NCI-H226 (cell line): Measurements from ENCODE around the gene NRG2.
A peak's percentile ranks its signal among the peaks of the same experiment; 100 is the strongest.

Experiments used
- DNase-seq: peaks from one replicate; pipeline ENCODE4 v3.0.0-alpha.2; 2015

Gene NRG2

GRCh38 chr5:140004174-140004573, 38.9 kb downstream of the NRG2 start:
- DNase-seq: no peak

- no peak for DNase-seq
Measured at GRCh38 chr5:140003519-140003918, 39.6 kb downstream of the NRG2 start.

GRCh38 chr5:140000332-140000731, 42.8 kb downstream of the NRG2 start:
- no peak for DNase-seq

- no peak for DNase-seq
Measured at GRCh38 chr5:139998837-139999236, 44.3 kb downstream of the NRG2 start.

GRCh38 chr5:139997276-139997675, 45.8 kb downstream of the NRG2 start:
- no peak for DNase-seq

- DNase-seq: no peak
Measured at GRCh38 chr5:139995929-139996328, 47.2 kb downstream of the NRG2 start.

- DNase-seq: no peak
Measured at GRCh38 chr5:139994234-139994633, 48.9 kb downstream of the NRG2 start.

- peak; percentile 80 for DNase-seq
Measured at GRCh38 chr5:139985733-139986132, 57.4 kb downstream of the NRG2 start.

GRCh38 chr5:139985290-139985689, 57.8 kb downstream of the NRG2 start:
- DNase-seq: peak; percentile 24

GRCh38 chr5:139984816-139985215, 58.3 kb downstream of the NRG2 start:
- DNase-seq: no peak

GRCh38 chr5:139982975-139983240, 60.2 kb downstream of the NRG2 start:
- peak; percentile 51 for DNase-seq

GRCh38 chr5:139982157-139982974, 60.7 kb downstream of the NRG2 start:
- DNase-seq: no peak

GRCh38 chr5:139980765-139981164, 62.3 kb downstream of the NRG2 start:
- DNase-seq: no peak

GRCh38 chr5:139979943-139980342, 63.2 kb downstream of the NRG2 start:
- no peak for DNase-seq

GRCh38 chr5:139979518-139979917, 63.6 kb downstream of the NRG2 start:
- DNase-seq: no peak

- DNase-seq: no peak
Measured at GRCh38 chr5:139976703-139977102, 66.4 kb downstream of the NRG2 start.

- DNase-seq: no peak
Measured at GRCh38 chr5:139975942-139976341, 67.2 kb downstream of the NRG2 start.

GRCh38 chr5:139975306-139975705, 67.8 kb downstream of the NRG2 start:
- no peak for DNase-seq

GRCh38 chr5:139974661-139975060, 68.4 kb downstream of the NRG2 start:
- no peak for DNase-seq

GRCh38 chr5:139971202-139971725, 71.8 kb downstream of the NRG2 start:
- DNase-seq: no peak

- DNase-seq: no peak
Measured at GRCh38 chr5:139969318-139969717, 73.8 kb downstream of the NRG2 start.

- DNase-seq: peak; percentile 64
Measured at GRCh38 chr5:139968547-139969261, 74.4 kb downstream of the NRG2 start.

GRCh38 chr5:139967353-139967752, 75.7 kb downstream of the NRG2 start:
- DNase-seq: no peak

- DNase-seq: no peak
Measured at GRCh38 chr5:139966856-139967255, 76.2 kb downstream of the NRG2 start.
